Left cardiac atrium (tissue), 4 donors: Measurements from ENCODE around the gene CASTOR2. TPM values are rescaled to one million over a fixed set of nuclear protein-coding genes. Genes with fewer than 3 reads are reported as not detected.
"Not testable (repeated sequence)": the region's sequence is repeated elsewhere in the genome, so short reads cannot be mapped to it uniquely, and the experiment has no call there.

Source experiments
- ATAC-seq, 2 donors: fragments of 200-7000 bp; cut with Tn5 transposase; one replicate each; pipeline ENCODE4 v1.9.1; 2020; ENCODE audit warnings: mild to moderate bottlenecking in 2 of 2, moderate library complexity in 2 of 2
- DNase-seq: peaks from one replicate; pipeline ENCODE4 v3.0.0-alpha.2; 2020
- intact Hi-C, 2 donors: fragments of 100-400 bp; cut with DNase I; formaldehyde crosslinking; loops; one replicate each; pipeline versions ENCODE4 v1.14.1 to v1.15.1; 2022 to 2023
- total RNA-seq, 2 donors: library from RNA; stranded (reverse); fragmentation: NEBNext Ultra II Directional; extraction: Animal tissue kit (Norgen Biotek cat#: 25700); gene quantifications; one replicate each; pipeline ENCODE4 v1.2.1, GENCODE V29; 2021
- donor health status: DM: no; HTN: yes; CAD: no.
- donor health status: DM: no; HTN: yes; CAD: no; lungs with severe emphysema.
- donor health status: DM: yes; HTN: yes; CAD: no.
- donor health status: Dilated cardiomyopathy.

CASTOR2 gene
- total RNA-seq, 2 donors from 2014 or later: 31.0 to 35.6 TPM

DNA sequence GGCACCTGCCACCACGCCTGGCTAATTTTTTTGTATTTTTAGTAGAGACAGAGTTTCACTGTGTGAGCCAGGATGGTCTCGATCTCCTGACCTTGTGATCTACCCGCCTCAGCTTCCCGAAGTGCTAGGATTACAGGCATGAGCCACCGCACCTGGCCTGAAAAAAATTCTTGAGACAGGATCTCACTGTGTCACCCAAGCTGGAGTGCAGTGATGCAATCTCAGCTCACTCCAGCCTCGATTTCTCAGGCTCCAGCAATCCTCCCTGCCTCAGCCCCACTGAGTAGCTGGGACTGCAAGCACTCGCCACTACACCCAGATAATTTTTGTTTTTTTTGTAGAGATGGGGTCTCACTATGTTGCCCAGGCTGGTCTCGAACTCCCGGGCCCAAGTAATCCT is 13.0 kb downstream of the CASTOR2 start:
- DNase-seq, intact Hi-C loops, ATAC-seq: not testable (repeated sequence)

DNA sequence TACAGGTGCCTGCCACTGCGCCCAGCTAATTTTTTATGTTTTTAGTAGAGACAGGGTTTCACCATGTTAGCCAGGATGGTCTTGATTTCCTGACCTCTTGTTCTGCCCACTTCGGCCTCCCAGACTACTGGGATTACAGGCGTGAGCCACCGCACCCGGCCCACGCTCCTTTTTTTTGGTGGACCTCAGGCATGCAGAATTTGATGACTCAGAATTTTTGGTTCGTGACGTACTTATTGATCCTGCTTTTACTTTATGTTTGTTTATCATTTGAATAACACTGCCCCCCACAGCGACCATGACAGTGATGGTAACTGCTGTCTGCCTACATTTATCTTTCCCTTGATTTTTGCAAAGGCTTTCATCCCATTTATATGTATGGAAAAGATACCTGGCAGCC is 23.9 kb downstream of the CASTOR2 start:
- ATAC-seq, intact Hi-C loops, DNase-seq: not testable (repeated sequence)

DNA sequence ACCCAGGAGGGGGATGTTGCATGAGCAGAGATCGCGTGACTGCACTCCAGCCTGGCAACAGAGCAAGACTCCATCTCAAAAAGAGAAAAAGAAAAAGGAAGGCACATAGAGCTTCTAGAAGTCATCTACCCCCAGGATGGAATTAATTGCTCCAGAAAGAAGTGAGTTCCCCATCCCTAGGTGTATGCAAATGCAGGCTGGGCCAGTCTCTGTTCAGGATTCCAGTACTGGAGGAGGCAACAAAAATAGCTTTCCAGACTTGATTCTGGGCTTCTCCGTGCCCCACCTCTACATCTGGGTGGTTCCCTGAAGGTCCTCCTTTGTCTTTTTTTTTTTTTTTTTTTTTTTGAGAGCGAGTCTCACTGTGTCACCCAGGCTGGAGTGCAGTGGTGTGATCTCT is 28.6 kb downstream of the CASTOR2 start:
- DNase-seq: no peak
- ATAC-seq: no peak
- intact Hi-C loops: no loop called here

DNA sequence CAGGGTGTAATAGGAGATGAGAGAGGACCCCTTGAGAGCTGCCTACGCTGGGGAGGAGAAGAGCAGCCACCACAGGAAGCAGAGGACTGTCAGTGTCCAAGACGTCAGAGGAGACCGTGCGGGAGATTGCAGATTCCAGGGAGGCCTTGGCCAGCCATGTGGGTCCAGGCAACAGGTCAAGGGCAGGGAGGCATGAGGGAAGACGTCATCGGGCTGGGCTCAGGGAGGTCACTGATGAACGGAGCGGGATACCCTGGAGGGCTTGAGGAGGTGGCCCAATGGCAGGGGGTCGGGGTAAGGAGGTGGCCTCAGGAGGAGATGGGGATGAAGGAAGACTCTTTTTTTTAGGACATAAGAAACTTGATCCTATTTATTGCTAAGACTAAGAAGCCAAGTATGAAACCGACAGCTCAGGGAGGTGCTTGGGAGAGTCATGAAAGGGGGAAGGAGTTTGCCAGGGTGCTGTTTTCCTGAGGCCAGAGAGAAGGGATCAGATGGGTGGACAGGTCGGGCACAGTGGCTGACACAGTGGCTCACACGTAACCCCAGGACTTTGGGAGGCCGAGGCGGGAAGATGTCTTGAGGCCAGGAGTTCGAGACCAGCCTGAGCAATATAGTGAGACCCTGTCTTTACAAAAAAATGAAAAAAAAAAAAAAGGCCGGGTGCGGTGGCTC is 30.5 kb downstream of the CASTOR2 start:
- intact Hi-C loops, DNase-seq: not testable (repeated sequence)
- ATAC-seq: peak; percentile 6 to 11

DNA sequence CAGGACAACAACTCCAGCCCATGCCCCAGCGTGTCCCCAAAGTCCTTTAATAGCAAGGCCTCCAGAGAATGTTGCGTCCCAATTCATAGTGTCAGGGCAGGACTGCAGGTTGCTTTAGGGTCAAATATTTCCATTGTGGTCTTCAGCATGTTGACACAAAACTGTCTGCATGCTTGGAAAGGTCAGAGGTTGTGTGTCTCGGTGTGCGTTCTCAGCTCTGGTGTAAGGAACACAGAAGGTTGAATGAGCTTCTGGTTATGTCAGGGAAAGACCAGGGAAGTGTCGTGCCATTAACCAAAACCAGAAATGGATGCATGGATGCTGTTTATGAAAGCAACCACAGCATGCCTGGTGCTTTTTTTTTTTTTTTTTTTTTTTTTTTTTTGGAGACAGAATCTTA is 31.9 kb downstream of the CASTOR2 start:
- ATAC-seq, intact Hi-C loops, DNase-seq: not testable (repeated sequence)

DNA sequence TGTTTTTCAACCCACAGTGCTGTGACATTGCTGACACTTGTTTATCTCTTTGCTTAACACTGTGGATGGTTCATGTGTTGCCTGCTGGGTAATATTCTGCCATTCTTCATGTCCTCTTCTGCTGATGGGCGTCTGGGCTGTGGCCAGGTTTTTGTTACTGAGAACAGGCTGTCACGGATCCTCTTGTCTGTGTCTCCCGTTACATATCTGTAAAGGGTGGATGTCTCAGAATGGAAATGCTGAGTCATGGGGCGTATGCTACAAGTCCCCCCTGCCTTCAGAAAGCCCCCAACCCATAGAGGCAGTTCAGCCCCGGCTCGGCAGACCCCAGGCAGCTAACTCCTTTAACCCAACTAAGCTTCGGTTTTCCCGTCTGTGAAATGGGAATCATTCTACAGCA is 33.3 kb downstream of the CASTOR2 start:
- peak; percentile 69 to 71 for ATAC-seq
- intact Hi-C loops: not testable (repeated sequence)
- DNase-seq: peak; percentile 61

DNA sequence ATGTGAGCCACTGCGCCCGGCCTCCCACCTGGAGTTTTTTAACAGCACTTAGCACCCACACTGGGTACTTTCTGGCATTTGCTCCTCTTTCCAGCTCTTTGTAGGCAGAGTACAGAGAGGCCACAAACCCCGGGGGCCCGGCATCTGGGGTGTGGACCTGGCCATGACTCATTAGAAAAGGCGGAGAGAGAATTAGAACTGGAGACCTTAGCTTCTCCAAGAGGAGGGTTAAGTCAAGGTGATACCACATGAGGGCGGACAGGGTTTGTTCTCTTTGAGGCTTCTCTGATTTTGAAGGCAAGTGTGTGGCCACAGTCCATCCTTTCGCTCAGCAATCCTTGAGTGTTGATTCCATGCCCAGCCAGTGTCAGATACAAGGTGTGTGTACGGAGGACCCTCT is 36.9 kb downstream of the CASTOR2 start:
- intact Hi-C loops, ATAC-seq, DNase-seq: not testable (repeated sequence)

DNA sequence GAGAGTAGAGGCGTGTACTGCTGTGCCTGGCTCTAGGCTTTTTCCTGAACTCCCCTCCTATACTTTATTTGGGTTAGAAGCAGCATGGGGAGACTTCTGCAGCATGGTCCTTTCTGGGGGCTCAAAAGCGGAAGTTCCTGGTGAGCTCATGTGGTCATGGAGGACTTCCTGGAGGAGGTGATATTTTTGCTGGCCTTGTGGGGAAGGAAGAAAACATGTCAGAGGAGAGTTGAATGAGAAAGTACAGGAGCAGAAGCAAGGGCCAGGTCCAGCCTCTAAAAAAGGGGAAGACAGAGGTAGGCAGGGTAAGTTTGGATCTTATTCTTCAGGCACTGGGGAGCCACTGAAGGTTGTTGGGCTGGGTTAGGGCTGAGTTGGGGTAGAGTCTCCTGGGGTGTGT is 45.5 kb downstream of the CASTOR2 start:
- DNase-seq (no peak), ATAC-seq (no peak)
- intact Hi-C loops: no loop called here

DNA sequence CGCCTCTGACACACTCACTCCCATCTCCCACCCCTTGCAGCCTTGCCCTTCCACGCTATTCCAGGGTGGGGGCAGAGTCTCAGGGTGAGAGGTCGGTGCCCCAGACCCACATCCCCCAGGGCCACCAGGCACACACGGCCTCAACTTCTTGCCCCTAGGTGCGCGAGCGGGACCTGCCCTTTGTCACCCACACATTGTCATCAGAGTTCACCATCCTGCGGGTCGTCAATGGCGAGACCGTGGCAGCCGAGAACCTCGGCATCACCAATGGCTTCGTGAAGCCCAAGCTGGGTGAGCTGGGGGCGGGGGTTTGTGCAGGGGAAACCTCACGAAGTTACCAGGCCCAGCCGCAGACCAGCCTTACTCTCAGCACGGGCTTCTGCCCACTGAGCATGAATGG is 53.3 kb downstream of the CASTOR2 start:
- intact Hi-C loops: no loop called here
- DNase-seq: no peak
- no peak for ATAC-seq

DNA sequence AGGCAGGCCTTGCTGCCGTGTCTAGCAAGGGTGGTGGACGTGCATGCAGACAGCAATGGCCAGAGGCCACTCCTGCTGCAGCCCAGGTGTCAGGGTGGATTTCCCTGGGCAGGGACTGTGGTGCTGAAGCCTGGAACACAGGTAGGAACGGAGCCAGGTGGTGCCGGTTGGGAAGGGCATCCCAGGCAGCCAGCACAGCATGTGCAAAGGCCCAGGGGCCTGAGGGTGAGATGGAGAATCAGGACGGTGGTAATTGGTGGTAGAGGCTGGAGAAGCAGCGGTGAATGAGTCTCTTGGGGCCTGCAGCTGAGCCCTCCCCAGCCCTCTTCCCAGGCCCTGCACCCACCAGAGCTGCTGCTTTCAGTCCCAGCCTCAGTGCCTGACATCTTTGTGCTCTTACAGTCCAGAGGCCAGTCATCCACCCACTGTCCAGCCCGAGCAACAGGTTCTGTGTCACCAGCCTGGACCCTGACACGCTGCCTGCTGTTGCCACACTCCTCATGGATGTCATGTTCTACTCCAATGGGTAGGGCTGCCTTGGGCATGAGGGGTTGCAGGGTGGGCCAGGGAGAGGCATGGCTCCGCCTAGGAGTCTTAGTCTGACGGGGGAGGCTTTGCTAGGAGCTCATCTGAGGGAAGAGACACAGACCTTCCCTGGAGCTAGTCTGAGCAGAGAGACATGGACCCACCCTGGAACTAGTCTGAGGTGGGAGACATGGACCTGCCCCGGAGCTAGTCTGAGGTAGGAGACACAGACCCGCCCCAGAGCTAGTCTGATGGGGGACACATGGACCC is 54.3 kb downstream of the CASTOR2 start:
- DNase-seq: no peak
- intact Hi-C loops: no loop called here
- no peak for ATAC-seq

DNA sequence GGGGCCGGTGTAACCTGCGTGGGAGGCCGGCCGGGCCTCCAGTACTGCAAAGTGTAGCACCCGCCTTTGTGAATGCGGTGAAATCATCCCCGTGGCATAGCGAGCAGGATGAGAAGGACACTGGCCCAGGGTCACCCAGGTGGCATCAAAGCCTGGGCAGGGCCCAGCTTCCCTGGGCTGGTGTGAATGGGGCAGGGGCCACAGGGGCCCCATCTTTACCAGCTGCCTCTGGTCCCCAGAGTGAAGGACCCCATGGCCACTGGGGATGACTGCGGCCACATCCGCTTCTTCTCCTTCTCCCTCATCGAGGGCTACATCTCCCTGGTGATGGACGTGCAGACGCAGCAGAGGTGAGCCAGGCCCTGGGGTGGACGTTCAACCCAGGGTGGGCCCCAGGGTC is 55.3 kb downstream of the CASTOR2 start:
- intact Hi-C loops: no loop called here

DNA sequence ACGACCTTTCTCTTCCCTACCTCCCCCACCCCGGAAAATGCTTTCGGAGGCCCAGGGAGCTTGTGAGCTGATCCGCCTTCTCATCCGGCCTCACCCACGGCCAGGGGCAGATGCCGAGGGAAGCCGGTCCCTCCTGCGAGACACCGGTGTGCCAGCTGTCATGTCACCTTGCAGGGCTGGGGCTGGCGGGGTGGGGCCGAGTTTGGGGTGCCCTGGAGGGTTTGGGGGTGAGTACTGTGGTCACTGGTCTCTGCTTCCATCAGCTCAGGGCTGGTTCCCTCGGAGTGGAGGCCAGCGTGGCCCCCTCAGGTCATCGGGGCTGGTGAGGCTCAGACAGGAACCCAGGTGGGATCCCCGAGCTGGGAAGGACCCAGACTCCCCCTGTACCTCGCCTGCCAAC is 60.4 kb downstream of the CASTOR2 start:
- intact Hi-C loops: no loop called here
- DNase-seq: no peak

More for the DNA sequence above, 55.3 kb downstream of the CASTOR2 start:
- DNase-seq: no peak
- no peak for ATAC-seq

DNA sequence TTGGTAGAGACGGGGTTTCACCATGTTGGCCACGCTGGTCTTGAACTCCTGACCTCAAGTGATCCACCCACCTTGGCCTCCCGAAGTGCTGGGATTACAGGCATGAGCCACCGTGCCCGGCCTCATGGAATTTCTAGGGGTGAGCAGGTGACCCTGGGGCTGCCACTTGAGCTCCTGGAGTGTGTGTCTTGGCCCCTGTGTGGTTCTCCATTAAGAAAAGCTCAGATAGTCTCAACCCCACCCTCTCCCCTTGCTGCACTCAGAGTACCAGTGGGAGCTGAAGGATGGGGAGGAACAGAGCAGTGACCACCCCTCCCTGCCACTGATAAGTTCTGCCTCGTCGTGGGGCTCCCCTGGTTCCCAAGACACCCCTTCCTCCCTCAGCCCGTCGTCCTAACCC is 63.8 kb downstream of the CASTOR2 start:
- intact Hi-C loops: no loop called here
- no peak for DNase-seq
- no peak for ATAC-seq

More for the DNA sequence above, 60.4 kb downstream of the CASTOR2 start:
- no peak for ATAC-seq

DNA sequence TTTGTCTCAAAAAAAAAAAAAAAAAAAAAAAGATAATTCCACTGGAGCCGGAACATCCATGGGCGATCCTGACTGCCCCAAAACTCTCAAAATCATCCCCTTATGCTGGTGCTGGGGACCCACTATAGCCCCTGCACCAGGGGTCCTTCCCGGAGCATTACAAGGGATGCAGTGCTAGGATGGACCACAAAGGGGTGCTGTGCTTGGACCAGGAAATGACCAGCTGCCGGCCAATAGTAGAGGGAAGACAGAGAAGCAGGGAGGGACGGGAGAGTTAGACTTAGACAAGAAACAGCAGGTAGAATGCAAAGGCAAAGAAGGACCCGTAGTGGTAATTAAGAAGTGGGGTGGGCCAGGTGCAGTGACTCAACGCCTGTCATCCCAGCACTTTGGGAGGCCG is 68.6 kb downstream of the CASTOR2 start:
- DNase-seq: no peak
- intact Hi-C loops: no loop called here
- no peak for ATAC-seq

DNA sequence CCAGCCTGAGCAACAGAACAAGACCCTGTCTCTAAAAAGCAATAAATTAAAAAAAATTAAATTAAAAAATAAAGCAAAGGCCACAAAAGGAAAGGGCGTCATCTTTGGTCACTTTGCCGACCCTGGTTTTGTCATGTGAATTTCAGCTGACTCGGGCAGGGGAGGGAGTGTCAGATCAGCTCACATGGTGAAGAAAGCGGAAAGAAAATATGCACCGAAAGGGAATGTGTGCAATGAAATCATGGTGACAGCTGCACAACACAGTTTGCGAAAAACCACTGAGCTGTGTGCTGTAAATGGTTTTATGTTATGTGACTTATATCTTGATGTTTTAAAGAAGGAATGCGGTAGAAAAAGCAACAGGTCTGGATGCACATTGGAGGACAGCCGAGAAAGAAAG is 69.3 kb downstream of the CASTOR2 start:
- ATAC-seq: no peak
- intact Hi-C loops: no loop called here
- DNase-seq: no peak

DNA sequence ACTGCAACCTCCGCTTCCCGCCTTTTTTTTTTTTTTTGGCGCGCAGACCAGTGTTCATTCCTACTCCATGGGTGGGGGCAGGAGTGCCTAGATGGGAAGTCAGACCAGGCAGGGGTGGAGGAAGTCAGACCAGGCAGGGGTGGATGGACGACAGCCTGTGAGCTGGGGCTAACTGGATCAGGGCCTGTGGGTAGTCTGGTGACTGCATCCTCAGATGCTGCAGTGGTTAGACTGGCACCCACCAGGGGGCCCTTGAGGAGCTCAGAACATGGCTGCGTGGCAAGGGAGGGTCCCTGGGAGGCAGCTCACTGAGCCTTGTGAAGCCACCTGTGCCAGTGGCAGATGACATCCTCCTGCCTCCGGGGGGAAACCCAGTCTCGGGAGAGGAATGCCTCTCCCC is 74.0 kb downstream of the CASTOR2 start:
- DNase-seq: no peak
- ATAC-seq: peak; percentile 13 to 24
- intact Hi-C loops: no loop called here

DNA sequence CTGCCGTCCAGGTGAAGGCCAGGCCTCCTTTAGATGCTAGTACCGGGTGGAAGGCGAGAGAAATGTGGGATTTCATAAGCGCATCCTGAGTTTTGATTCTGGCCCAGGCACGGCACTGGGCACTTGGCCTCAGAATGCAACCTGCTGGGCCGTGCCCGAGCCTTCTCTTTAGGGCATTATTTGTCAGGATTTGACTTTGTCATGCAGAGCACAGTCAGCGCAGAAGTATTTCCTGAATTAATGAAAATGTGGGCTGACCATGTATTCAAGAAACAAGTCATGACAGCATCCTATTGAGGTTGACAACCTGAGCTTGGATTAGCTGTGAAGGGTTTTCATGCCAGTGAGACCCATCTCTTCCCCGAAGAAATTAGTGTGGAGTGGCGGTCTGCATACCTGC is 74.7 kb downstream of the CASTOR2 start:
- intact Hi-C loops: no loop called here
- no peak for DNase-seq
- no peak for ATAC-seq

DNA sequence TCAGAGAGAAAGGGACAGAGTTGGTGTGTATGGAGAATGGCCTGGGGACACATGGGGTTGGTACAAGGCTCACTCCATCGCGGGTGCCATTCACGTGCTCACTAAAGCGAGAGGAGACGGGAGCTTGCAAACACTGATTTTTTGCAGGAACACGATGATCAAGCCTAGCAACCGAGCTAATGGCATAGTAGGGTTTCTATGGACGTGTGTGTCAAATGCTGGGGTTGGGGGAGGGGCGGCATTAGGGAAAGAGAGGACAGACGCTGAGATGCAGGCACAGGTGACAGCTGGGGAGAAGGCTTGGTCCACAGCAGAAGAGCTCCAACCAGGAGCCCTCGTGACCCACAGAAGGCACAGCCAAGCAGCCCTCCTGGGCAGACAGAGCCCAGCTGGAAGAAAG is 75.2 kb downstream of the CASTOR2 start:
- no peak for ATAC-seq
- no peak for DNase-seq
- intact Hi-C loops: no loop called here

DNA sequence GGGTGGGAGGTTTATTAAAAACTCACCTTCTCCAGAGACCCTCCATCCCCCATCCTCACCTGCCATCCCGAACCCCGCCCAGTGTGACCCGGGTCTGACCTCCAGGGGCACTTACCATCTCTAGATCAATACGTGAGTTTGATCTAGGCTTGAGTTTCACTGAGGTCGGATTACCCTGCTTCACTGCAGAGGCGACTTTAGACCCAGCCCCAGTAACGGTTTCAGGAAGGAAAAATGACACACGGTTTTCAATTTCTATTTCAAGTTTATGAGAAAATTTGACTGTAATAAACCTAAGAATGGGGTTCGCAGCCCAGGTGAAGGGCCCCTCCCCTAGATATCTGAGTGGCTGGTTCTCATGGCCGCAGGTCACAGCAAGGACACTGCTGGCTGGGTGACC is 76.0 kb downstream of the CASTOR2 start:
- intact Hi-C loops: no loop called here
- DNase-seq (no peak), ATAC-seq (no peak)

DNA sequence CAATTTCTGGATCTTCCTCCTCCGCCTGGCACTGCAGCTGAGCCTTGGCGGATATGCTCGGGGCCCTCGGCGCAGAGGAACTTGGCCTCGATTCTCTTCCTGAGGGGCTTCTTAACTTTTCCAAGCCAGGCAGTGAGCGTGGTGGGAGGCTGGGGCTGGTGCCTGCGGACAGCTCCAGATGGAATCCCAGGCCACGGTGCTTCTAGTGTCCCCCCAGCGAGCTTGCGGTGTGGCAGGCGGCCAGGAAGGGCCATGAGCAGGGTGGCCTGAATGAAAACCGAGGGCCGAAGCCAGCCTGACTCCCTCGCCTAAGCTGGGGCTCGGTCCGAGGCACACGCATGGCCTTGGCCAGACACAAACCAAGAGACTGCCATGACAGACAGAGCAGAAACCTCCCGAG is 77.8 kb downstream of the CASTOR2 start:
- DNase-seq (no peak), ATAC-seq (peak in 1 of 2 donors; percentile 24)
- intact Hi-C loops: no loop called here
